CD4-positive, alpha-beta T cell treated with Interferon gamma for 1 hour (primary cell): ENCODE measurements around the gene STAC3.

ENCODE experiments used
- DNase-seq: peaks from one replicate; pipeline ENCODE4 v3.0.0-alpha.2; 2020

Gene STAC3

GRCh38 chr12:57235017-57235727, 15.8 kb downstream of the STAC3 start:
- DNase-seq, result peak; percentile 35

GRCh38 chr12:57234571-57235016, 16.4 kb downstream of the STAC3 start:
- peak; percentile 42 for DNase-seq

GRCh38 chr12:57234233-57234570, 16.8 kb downstream of the STAC3 start:
- no peak for DNase-seq

GRCh38 chr12:57233357-57234232, 17.4 kb downstream of the STAC3 start:
- DNase-seq, result no peak

GRCh38 chr12:57232156-57232756, 18.7 kb downstream of the STAC3 start:
- no peak for DNase-seq

- DNase-seq, result no peak
Measured at GRCh38 chr12:57231276-57232021, 19.5 kb downstream of the STAC3 start.

GRCh38 chr12:57230381-57231155, 20.4 kb downstream of the STAC3 start:
- no peak for DNase-seq

- peak; percentile 94 for DNase-seq
Measured at GRCh38 chr12:57229634-57230380, 21.2 kb downstream of the STAC3 start, which contains the start of gene SHMT2. Gene SHMT2 (plus strand): TSS chr12:57229711. CDS start chr12:57229779, 68 bp downstream.

- DNase-seq, result no peak
Measured at GRCh38 chr12:57229046-57229633, 21.8 kb downstream of the STAC3 start.

GRCh38 chr12:57227315-57228115, 23.5 kb downstream of the STAC3 start:
- no peak for DNase-seq

GRCh38 chr12:57226588-57227314, 24.2 kb downstream of the STAC3 start:
- DNase-seq, result no peak

- no peak for DNase-seq
Measured at GRCh38 chr12:57225680-57226210, 25.2 kb downstream of the STAC3 start.

GRCh38 chr12:57224973-57225679, 25.9 kb downstream of the STAC3 start:
- DNase-seq, result peak; percentile 73

- no peak for DNase-seq
Measured at GRCh38 chr12:57224278-57224972, 26.6 kb downstream of the STAC3 start.

GRCh38 chr12:57223191-57224165, 27.5 kb downstream of the STAC3 start:
- peak; percentile 63 for DNase-seq
